Stimulated activated CD8-positive, alpha-beta memory T cell treated with anti-CD3 and anti-CD28 coated beads, Interleukin-12 subunit alpha, Interleukin-12 subunit beta, amount 100 ng/mL, for 24 hours (primary cell): ENCODE results near the gene TRIM14.
"Not testable (repeated sequence)": the region's sequence is repeated elsewhere in the genome, so short reads cannot be mapped to it uniquely, and the experiment has no call there.

Source experiments
- DNase-seq: peaks from one replicate; pipeline ENCODE4 v3.0.0-alpha.2; 2020; ENCODE audit errors: extremely low read depth

The TRIM14 gene

DNA sequence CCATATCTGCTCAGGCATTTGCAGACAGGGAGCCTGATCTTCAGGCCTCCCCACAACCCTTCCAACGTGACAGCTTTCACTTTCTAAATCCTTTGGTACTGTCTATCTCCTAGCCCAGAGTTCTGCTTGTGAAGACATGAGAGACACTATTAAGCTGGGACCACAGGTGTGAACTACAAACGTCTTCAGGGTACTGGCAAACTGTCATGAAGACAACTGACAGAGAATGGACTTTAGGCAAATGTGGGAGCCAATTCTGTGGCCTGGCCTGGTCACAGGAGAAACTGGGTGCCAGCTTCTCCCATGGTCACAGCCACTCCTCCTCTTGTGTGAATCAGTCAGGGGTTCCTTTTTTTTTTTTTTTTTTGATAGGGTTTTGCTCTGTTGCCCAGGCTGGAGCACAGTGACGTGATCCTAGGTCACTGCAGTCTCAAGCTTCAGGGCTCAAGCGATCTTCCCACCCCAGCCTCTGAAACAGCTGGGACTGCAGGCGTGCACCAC lies 10.4 kb downstream of the TRIM14 start:
- DNase-seq = no peak

DNA sequence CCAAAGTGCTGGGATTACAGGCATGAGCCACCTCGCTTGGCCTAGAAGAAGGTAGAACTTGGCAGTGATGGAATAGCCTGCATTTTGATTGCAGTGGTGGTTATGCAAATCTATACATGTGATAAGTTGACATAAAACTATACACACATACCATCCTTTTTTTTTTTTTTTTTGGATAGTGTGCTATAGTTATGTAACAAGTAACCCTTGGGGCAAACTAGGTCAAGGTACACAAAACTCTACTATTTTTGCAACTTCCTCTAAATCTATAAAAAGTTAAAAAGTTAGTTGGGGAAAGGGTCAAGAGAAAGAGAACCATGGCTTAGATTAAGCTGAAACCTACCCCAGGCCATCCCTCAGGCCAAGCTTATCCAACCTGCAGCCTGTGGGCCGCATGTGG lies 11.1 kb downstream of the TRIM14 start:
- DNase-seq = no peak

- DNase-seq = no peak
Observed at GRCh38 chr9:98105006-98105405, 14.0 kb downstream of the TRIM14 start.

- no peak for DNase-seq
Observed at GRCh38 chr9:98104445-98104881, 14.6 kb downstream of the TRIM14 start.

DNA sequence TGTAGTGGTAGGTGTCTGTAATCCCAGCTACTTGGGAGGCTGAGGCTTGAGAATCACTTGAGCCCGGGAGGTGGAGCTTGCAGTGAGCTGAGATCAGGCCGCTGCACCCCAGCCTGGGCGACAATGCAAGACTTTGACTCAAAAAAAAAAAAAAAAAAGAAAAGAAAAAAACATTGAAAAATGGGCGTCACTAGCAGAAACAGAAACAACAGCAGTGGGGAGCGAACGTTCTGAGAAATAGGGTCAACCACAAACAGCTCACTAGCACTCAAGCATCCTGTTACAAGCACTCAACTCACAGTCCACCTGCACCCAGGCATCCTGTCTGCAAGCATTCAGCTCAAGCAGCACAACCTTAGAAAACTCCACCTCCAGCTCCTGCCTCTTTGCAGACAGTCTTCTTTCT lies 17.2 kb downstream of the TRIM14 start:
- DNase-seq = no peak

- no peak for DNase-seq
Observed at GRCh38 chr9:98101416-98101815, 17.6 kb downstream of the TRIM14 start.

DNA sequence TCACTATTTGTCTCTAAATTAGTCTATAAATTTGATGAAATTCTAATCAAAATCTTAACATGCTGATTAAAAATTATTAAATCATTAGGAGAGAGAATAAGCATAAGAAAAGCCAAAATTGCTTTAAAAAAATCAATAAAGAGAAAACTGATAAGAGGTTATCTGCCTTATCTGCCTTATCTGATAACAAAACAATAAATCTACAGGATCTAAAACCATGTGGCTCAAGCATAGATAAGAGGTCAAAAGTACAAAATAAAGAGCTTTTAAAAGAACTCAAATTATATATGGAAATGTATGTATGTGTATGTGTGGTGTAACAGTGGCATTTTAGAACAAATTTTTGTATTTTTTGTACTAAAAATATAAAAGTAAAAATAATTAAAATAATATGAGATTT lies 18.6 kb downstream of the TRIM14 start:
- no peak for DNase-seq

- DNase-seq = no peak
Observed at GRCh38 chr9:98099898-98100297, 19.1 kb downstream of the TRIM14 start.

- DNase-seq = no peak
Observed at GRCh38 chr9:98099346-98099745, 19.7 kb downstream of the TRIM14 start.

DNA sequence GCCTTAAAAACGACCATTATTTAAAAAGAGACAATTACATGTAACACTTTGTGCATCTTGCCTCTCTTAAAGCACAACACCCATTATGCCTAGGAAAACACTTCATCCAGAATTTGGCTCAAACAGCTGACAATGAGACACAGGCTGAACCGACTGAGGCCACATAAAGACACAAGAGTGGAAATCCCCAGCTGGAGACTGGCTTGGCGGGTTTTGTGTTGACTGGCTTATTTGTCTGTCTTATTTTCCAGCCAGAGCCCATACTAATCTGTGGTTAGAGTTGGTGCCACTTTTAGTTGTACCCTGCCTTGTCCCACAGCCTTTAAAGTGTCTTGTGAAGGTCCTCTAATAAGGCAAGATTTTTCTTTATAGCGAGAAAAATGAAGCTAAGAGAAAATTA lies 21.2 kb downstream of the TRIM14 start:
- DNase-seq = no peak

DNA sequence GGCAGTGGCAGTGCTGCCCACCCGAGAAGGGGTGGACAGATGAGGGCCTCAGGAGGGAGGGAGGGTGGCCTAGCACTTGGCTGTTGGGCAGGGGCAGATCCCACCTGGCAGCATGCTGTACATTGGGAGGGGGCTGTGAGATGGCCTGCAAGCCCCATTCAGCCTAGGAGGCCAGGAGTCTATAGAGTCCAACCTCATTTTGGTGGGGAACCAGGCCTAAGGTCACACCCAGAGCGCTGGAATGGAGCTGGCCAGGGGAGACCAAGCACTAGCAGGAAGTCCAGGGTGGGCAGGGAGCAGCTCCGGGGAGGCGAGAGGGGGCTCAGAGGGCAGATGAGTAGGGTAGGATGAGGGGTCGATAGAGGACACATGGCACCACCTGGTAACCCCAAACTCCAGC lies 22.9 kb downstream of the TRIM14 start:
- no peak for DNase-seq

DNA sequence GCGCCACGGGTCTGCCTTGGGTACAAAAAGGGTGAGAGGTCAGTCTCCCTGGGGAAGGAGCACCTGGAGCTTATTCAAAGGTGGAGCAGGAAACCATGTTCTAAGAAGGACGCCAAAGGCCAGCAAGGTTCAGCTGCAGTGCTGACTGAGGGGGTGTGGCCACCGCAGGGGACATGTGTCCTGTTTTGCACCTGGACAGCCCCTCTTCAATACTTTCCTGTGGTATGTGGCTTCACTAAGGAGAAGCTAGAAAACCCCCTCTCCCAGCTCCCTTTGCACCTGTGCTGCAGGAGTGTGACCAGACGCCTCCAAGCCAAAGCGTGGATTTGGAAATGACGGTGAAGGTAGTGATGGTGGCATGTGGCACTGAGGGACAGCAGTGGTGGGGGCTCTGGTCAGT lies 23.6 kb downstream of the TRIM14 start:
- DNase-seq = no peak

DNA sequence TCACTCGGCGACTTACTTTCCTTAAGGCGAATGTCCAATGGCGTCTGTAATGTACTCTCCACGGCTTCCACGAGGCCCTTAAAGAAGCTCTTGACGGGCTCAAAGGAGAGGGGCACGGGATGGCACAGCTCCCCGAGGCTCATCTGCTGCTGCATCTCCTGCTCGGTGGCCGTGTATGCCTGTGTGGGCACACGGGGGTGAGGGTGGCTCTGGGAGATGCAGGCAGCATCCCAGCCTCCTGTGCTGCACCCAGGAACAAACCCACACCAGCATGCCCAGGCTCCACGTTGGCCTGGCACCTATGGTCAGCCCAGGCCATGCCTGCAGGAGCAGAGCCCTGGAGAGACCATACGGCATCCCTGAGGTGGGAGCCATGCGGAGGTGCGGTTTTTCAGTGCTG lies 24.2 kb downstream of the TRIM14 start:
- no peak for DNase-seq

GRCh38 chr9:98094316-98094715 lies 24.7 kb downstream of the TRIM14 start:
- DNase-seq = no peak

DNA sequence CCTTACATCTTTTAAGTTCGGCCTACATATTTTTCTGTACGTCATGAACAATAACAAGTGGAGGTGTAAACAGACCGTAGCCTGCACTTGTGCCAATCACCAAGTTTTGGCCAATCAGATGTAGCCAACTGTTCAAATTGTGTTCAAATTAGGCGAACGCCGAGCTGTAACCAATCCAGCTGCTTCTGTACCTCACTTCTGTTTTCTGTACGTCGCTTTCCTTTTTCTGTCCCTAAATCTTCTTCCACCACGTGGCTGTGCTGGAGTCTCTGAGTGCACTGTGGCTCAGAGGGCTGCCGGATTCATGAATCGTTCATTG lies 26.4 kb downstream of the TRIM14 start:
- no peak for DNase-seq

DNA sequence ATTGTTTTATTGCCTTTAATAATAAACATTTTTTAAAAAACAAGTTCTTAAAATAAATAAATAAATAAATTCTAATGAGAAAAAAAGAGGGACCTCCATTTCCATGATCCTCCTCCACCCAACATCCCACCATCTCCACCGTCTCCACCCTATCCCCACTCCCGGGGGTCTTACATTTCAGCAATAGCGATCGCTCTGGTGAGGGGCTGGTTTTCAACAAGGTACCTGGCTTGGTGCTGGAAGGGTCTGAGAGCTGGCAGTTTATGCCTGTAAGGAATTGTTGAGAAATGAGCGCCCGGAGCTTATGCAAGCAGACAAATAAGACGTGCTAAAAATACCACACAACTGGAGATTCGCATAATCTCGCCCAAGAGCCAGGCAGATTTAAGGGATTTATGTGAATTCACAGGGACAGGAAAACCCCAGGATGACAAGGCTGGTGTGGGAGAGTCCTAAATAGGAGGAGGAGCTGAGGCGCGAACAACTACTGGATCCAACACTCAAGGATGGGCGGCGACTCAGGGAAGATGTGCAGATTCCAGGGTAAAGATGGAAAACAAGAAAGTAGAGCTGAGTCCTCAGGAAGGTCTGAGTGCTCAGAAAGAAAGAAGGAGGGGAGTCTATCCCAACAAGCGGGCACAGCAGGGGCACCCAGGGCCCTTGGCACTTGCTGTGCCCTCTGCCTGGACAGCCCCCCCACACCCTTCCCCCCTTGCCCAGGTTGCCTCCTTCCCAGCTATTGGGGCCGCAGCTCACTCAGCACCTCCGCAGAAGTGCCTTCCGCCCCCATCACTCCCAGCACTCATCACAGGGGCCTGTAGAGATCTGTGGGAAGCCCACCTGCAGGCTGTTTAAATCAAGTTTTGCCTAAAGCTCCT lies 27.0 kb downstream of the TRIM14 start:
- DNase-seq = no peak

GRCh38 chr9:98090674-98091073 lies 28.3 kb downstream of the TRIM14 start:
- not testable (repeated sequence) for DNase-seq

GRCh38 chr9:98087420-98088354 lies 31.3 kb downstream of the TRIM14 start:
- no peak for DNase-seq

GRCh38 chr9:98086461-98086860 lies 32.6 kb downstream of the TRIM14 start:
- DNase-seq = no peak

- DNase-seq = no peak
Observed at GRCh38 chr9:98085944-98086343, 33.1 kb downstream of the TRIM14 start.

GRCh38 chr9:98085058-98085457 lies 34.0 kb downstream of the TRIM14 start:
- no peak for DNase-seq

DNA sequence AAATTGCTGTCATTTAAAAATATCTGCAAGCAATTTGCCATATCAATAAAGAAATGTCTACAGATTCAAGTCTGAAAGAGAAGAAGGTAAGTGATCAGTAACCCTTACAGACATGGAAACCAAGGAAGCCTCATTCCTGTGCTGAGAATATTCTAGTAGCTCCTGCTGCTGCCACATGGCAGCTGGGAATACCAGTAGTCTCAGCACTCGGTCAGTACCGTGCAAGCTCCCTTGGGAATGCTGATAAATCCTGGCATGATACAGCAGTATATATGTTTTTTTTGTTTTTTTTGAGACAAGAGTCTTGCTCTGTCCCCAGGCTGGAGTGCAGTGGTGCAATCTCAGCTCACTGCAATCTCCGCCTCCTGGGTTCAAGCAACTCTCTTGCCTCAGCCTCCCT lies 34.6 kb downstream of the TRIM14 start:
- no peak for DNase-seq
